GM12875 (cell line): ENCODE data around the gene INPP5F.

Source experiments
- H3K4me3 ChIP-seq: one replicate; pipeline ENCODE4 v1.5.1; 2011; ENCODE audit warnings: low read depth, low read length, control low read depth
- TF ChIP-seq, protein P1 (sequence below): IDR thresholded peaks from 2 replicates; pipeline ENCODE4 v1.5.1; 2011; ENCODE audit warnings: low read depth, mild to moderate bottlenecking, control low read depth, inconsistent platforms, low read length, moderate library complexity, borderline replicate concordance; ENCODE audit not compliant: insufficient read depth

Gene INPP5F

GRCh38 chr10:119852822-119853221 is 127.0 kb downstream of the INPP5F start:
- H3K4me3 ChIP-seq: no peak overlapping the region
- TF ChIP-seq, protein P1, sequence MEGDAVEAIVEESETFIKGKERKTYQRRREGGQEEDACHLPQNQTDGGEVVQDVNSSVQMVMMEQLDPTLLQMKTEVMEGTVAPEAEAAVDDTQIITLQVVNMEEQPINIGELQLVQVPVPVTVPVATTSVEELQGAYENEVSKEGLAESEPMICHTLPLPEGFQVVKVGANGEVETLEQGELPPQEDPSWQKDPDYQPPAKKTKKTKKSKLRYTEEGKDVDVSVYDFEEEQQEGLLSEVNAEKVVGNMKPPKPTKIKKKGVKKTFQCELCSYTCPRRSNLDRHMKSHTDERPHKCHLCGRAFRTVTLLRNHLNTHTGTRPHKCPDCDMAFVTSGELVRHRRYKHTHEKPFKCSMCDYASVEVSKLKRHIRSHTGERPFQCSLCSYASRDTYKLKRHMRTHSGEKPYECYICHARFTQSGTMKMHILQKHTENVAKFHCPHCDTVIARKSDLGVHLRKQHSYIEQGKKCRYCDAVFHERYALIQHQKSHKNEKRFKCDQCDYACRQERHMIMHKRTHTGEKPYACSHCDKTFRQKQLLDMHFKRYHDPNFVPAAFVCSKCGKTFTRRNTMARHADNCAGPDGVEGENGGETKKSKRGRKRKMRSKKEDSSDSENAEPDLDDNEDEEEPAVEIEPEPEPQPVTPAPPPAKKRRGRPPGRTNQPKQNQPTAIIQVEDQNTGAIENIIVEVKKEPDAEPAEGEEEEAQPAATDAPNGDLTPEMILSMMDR: no peak

- no peak overlapping the region for H3K4me3 ChIP-seq
- TF ChIP-seq, protein P1: no peak
These were observed 127.7 kb downstream of the INPP5F start for GRCh38 chr10:119853574-119853973.

GRCh38 chr10:119858063-119858462 is 132.2 kb downstream of the INPP5F start:
- H3K4me3 ChIP-seq: no peak overlapping the region
- TF ChIP-seq, protein P1: no peak

- TF ChIP-seq, protein P1: peak; percentile 27; the same call in 1 of the 2 replicates
- no peak overlapping the region for H3K4me3 ChIP-seq
These were observed 133.8 kb downstream of the INPP5F start for GRCh38 chr10:119859420-119860258.

GRCh38 chr10:119860866-119861607 is 135.2 kb downstream of the INPP5F start:
- TF ChIP-seq, protein P1: no peak
- no peak overlapping the region for H3K4me3 ChIP-seq

DNA sequence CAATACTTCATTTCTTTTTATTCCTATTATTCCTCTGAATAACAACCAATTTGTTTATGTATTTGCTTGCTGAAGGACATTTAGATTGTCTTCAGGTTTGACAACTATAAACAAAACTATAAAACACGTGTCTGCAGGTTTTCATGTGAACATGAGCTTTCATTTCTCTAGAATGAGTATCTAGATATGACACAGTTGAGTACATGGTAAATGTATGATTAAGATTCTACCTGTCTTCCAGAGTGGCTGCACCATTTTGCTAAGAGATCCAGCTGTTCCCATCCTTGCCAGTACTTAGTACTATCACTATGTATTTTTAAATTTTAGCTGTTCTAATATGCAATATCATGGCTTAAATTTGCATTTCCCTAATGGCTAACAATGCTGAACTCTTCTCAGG is 136.7 kb downstream of the INPP5F start:
- H3K4me3 ChIP-seq: no peak overlapping the region
- TF ChIP-seq, protein P1: no peak

GRCh38 chr10:119863951-119864565 is 138.2 kb downstream of the INPP5F start:
- TF ChIP-seq, protein P1: no peak
- H3K4me3 ChIP-seq: no peak overlapping the region
